Amniotic epithelial cell (primary cell): ENCODE measurements around the gene FZR1.

Source experiments
- DNase-seq: peaks from one replicate; pipeline ENCODE4 v3.0.0-alpha.2; 2010; ENCODE audit warnings: low read depth

Gene FZR1

DNA sequence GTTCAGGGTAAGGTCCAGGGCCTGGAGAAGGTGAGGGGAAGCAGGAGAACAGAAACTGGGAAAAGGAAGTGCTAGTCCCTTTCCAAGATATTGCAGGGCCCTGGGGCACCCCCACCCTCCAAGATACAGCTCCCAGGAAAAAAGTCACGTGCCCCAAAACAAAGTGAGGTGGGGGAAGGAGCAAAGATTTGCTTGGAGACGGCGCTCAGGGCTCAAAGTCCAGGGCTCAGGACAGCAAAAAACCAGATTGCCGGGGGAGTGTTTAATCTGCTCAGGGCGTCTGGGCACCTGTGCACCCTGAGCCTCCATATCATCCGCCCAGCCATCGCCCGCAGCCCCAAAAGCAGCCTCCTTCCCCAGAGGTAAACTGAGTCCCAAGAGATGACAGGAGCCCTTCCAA, 32.1 kb upstream of the FZR1 start:
- DNase-seq, result no peak

DNA sequence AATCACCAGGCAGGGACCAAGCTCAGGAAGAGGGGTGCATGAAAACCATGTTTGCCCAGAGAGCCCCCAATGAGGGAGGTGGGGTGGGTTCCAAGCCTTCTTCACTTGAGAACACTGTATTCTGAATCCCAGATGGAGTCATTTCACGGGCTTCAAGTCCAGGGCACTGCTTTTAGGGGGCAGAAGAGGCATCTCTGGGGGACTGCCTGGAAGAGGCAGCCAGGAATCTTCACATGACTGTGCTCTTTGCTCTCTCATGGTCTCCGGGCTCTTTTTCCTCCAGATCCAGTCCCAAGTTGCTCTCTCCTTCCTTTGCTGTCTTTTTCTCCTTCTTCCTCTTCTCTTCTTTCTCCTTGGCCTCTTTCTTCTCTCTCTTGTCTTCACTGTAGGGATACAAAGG, 31.5 kb upstream of the FZR1 start:
- DNase-seq, result no peak

DNA sequence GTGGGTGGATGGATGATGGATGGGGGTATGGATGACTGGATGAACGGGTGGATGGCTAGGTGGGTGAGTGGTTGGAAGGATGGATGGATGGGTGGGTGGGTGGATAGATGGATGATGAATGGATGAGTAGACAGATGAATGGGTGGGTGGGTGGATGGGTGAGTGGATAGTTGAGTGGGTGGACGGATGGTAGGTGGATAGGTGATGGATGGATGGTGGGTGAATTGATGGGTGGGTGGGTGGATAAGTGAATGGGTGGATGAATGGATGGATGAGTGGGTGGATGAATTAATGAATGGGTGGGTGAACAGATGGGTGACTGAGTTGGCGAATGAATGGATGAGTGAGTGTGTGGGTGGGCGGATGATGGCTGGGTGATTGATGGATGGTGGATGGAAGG, 30.7 kb upstream of the FZR1 start:
- DNase-seq, result no peak

DNA sequence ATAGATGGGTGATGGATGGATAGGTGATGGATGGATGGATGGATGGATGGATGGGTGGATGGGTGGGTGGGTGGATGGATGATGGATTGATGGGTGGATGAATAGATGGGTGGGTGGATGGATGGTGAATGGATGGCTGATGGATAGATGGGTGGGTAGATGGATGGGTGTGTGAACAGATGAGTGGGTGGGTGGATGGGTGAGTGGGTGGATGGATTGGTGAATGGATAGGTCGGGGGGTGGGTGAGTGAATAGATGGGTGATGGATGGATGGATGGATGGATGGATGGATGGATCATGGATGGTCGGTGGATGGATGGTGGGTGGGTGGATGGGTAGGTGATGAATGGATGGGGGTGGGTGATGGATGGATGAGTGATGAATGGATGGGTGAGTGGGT, 29.3 kb upstream of the FZR1 start:
- DNase-seq, result no peak

DNA sequence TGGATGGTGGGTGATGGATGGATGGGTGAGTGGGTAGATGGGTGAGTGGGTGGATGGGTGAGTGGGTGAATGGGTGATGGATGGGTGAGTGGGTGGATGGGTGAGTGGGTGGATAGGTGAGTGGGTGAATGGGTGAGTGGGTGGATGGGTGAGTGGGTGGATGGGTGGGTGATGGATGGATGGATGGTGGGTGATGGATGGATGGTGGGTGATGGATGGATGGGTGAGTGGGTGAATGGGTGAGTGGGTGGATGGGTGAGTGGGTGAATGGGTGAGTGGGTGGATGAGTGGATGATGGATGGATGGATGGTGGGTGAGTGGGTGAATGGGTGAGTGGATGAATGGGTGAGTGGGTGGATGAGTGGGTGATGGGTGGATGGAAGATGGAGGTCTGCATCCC, 28.6 kb upstream of the FZR1 start:
- DNase-seq, result no peak

DNA sequence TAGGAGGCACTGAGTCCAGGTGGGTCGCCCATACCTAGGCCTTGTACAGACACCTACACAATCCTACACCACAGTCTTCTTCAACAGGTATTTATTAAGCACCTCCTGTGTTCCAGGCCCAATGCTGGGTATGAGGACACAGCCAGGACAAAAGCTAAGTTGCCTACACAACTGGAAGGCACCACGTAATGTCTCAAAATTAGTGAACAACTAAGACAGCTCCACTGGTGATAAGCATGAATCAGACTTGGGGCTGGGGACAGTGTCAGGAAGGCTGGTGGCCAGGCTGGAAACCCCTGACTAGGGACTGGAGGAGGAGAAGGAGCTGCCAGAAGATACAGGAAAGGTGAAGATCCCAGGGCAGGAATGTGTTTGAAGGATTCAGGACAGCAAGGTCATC, 28.2 kb upstream of the FZR1 start:
- DNase-seq, result no peak

DNA sequence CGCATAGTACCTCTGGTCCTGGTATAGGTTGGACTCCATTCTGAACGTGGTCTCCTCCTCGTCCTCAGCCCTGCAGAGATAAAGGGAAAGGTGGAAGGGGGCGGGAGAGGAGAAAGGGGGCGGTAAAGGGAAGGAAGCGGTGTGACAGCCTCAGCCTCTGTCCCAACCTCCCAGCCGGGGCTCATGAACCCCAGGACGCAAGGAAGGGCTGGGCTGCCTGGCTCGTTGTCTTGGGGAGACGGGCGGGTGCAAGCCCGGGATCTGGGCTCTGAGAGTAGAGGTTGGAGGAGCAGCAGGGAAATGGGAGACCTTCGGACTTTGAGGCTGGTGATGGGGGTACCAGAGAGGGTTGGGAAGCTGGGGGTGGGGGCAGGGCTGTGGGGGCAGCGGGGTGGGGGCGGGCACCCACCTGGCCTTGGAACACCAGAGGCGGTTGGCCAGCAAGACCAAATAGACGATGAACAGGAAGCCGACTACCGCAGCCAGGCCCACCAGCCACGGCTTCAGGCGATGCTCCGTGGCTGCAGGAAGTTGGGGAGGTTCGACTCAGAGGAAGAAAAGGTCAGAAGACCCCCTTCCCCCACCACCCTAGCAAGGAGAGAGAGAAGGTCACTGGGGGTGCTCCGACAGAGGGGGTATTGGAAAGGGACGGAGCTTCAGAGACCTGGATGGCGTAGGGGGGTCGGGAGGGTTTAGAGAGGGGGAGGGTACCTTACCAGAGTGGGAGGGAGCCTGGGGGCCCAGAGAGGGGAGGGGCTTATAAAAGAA, 27.5 kb upstream of the FZR1 start:
- DNase-seq, result no peak

DNA sequence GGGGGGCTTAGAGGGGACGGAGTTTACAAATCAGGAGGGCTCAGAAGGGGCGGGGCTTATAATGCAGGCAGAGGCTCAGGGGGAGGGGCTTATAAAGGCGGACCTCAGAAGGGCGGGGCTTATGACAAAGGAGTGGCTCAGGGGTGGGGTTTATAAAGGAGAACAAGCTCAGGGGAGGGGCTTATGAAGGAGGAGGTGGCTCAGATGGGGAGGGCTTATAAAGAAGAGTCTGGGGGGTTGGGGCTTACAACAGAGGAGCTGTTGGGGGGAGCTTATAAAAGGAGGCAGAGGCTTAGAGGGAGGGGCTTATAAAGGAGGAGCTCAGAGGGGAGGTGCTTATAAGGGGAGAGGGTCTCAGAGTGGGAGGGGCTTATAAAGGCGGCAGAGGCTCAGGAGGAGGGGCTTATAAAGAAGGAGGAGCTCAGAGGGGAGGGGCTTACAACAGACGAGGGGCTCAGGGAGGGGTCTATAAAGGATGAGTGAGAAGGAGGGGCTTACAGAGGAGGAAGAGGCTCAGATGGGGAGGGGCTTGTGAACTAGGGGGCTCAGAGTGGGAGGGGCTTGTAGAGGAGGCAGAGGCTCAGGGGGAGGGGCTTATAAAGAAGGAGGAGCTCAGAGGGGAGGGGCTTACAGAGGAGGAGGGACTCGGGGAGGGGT, 26.8 kb upstream of the FZR1 start:
- DNase-seq, result no peak

DNA sequence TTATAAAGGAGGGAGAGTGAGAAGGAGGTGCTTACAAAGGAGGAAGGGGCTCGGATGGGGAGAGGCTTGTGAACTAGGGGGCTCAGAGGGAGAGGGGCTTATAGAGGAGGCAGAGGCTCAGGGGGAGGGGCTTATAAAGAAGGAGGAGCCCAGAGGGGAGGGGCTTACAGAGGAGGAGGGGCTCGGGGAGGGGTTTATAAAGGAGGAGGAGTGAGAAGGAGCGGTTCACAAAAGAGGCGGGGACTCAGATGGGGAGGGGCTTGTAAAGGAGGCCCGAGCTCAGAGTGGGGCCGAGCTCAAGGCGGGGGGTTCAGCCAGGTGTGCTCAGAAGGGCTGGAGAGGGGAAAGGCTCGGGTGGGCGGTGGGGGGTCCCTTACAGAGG, 26.3 kb upstream of the FZR1 start:
- no peak for DNase-seq

DNA sequence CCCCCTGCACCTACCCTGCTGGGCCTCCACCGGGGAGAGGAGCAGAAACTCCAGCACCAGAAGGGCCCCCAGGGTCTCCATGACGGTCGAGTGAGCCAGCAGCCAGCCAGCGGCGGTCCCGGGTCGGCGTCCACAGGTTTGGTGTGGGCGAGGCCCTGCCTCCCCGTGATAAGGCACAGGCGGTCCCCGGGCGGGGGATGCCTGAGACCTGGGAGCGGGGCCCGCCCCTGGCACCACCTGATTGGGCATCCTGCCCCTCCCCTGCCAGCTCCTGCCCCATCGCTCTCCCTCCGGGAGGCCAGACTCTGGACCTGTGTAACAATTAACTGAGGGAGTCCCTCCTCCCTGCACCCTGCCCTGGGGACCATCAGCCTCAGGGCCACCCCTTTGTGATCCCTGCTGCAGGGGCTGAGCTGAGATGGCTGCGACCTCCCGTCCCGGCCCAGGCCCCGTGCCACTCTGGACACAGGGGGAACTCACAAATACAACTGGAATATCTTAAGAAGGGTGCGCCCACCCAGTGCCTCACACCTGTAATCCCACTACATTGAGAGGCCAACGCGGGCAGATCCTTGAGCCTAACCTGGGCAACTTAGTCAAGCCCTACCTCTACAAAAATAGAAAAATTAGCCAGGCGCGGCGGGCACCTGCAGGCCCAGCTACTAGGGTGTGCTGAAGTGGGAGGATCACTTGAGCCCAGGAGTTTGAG, 25.6 kb upstream of the FZR1 start, which contains the start of gene SMIM24:
Gene SMIM24 (minus strand): TSS at position 143 of the 709 bp plus-strand sequence. CDS start 62 bp downstream, at position 81.
- no peak for DNase-seq

DNA sequence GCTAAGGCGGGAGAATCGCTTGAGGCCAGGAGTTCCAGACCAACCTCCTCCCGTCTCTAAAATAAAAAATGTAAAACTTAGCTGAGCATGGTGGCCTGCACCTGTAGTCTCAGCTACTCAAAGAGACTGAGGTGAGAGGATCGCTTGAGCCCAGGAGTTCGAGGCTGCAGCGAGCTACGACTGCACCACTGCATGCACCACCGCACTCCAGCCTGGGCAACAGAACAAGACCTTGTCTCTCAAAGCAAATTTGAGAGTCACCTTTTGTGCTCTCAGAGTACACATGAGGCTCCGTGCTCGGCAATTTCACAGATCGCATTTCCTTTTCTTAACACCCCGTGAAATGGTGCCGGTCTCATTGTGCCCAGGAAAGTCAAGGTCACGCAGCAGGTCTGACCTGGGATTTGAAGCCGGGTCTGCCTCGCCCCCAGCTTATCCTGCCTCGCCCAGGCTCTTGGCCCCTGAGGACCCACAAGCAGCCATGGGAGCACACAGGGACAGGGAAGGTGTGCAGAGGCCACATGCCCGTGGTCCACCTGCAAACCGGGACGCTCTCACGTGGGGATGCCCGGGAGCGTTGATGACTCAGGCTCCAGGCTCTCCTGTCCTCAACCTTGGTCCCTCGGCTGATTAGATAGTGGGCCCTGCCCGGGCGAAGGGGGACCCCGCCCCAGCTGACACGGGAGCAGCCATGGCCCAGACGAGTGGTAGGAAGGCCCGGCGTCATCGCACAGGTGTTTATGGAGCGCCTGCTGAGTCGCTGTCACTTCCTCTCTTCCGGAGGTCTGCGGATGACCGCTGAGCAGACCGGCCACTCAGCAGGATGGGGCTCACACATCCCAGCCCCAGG, 24.6 kb upstream of the FZR1 start:
- DNase-seq, result no peak

DNA sequence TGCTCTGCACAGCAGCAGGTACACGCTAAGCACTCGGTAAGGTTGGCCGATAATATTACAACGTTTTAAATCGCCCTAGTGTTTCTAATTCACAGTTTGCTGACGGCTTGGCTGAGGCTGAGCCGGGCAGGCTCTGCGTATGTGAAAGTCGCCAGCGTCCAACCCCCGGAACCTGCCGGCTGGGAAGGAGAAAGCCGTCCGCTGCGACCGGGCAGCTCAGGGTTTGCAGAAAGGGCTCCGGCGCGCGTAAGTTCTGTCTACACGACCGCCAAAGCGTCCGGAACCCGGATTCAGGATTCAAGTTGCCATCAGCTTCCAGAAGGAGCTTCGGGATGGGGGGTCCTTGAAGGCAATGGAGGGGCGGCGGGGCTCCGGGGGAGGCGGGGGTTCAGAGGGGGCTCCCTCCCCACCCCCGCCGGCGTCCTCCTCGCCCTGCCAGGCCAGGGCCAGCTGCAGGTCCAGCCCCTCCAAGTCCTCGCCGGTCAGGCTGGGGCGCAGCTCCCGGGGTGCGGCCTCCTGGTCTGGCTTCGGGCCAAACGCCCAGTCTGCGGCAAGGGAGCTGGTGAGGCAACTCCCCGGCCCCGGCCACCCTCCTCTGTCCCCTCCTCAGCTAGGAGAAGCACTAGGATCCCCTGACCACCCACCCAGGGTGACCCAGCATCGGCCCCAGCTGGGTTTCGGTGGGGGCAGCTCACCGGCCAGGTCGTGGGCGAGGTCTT, 23.4 kb upstream of the FZR1 start:
- DNase-seq, result no peak

DNA sequence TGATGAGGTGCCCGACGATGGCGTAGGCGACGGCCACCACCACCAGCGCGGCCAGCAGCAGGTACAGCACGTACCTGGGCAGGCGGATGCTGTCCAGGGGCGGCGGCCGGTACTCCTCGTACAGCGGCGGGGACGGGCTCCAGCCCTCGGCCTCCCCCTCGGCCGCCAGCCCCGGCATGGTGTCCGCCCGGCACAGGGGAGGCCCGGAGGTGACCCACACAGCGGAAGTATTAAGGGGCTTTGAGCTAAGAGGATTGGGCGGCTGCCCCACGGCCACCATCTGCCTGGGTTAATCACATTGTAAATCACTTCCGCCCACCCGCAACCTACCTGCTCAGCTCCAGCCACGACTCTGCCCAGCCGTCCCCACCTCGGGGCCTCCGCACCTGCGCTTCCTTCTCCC, 22.9 kb upstream of the FZR1 start, which contains the start of gene SMIM44:
Gene SMIM44 (minus strand): TSS at position 216 of the 403 bp plus-strand sequence. CDS start 38 bp downstream, at position 178.
- DNase-seq, result no peak

DNA sequence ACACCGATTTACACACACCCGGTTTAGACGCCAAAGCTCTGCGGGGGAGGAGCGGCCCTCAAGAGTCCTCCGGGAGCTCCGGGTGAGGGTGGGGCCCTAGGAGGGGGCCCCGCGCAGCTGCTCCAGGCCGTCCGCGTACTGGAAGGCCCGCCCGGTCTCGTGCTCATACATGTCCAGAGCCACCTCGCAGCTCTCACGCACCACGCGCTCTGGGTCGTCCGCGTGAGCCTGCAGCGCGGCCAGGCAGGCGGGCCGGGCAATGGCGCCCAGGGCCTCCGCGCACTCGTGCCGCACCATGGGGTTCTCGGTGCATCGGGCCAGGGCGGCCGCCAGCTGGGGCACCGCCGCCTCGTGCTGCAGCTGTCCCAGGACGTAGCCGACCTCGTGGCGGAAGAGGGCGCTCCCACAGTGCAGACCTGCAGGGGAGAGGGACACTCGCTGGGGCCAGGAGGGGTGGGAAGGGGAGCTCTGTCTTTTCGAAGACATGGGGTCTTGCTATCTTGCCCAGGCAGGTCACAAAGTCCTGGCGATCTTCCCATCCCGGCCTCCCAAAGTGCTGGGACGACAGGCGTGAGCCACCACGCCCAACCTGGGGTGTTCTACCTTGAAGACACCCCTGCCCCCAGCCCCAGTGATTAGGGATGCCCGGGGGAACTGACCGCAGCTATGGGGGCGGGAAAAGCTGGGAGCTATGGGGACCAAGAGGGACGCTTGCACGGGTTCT, 14.6 kb upstream of the FZR1 start:
- DNase-seq, result no peak

DNA sequence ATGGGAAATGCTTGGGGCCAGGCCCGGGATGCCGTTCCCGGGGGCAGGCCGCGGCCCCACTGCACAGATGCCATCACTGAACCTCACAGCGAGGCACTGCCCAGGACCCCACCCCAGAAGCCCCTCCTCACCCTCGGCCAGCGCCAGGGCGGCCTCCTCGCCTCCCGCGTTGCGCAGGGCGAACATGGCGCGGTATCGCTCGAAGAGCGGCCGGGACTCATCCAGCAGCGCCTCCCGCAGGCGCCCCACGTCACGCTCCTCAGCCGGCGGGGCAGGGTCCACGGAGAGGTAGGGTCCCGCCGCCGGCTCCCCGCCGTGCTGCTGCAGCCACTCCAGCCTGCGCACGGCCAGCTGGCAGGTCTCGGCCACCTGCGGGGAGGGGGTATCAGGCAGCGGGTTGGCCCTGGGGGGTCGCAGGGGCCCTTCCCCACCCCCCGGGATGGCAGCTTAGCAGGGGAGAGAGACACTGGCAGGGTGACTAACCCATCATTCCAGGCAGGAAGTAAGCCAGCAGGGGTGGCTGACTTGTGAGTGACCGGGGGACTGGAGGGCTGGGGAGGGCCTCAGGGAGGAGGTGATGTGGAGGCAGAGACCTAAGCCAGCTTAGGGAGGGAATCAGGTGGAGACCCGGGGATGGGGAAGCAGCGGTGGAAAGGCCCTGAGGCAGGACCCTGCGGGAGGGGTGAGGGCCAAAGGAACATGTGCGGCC, 13.8 kb upstream of the FZR1 start:
- DNase-seq, result no peak

DNA sequence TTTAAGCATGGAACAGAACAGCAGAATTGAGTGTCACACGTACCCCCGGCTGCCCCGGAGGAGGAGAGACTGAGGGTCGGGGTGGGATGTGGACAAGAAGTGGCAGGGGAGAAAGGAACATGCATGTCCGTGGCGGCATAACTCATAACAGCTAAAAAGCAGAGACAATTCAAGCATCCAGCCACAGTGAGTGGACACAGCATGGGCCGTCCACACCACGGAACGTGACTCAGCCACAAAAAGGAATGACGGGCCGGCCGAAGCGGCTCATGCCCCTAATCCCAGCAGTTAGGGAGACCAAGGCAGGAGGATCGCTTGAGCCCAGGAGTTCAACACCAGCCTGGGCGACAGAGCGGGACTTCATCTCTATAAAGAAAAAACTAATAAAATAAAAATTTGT, 13.2 kb upstream of the FZR1 start:
- DNase-seq, result no peak

DNA sequence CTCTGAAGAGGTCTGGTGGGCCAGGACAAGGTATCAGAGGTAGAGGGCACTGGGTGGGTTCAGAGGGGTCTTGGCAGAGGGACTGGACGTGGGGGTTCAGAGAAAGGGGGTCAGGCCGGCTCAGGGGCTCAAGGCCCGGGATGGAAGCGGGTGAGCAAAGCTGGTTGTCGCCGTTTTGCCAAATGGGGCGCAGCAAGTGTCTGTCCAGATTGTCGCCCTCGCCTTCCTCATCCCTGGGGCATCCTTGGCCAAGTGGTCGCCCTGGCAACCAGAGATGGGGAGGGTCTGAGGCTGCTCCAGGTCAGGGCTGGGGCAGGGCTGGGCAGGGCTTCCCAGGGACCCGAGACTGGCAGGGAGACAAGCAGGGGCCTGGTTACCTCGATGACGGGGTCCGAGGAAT, 12.5 kb upstream of the FZR1 start:
- no peak for DNase-seq

DNA sequence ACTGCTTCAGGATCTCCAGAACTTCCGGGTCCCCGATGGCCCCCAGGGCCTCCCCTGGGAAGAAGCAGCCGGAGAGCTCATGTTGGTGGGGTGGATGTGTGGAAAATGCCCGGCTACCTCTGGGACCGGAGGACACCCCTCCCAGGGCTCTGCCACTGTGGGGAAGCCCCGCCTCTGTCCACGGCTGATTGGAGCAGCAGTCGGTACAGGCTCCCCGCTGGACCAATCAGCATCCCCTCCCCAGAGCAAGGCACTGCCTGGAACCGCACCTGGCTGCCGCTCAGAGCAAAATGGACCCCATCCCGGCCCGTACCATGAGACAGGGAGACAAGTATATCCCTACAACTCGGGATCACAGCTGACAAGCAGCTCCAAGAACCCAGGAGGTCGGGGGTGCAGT, 12.1 kb upstream of the FZR1 start:
- DNase-seq, result peak; percentile 52

DNA sequence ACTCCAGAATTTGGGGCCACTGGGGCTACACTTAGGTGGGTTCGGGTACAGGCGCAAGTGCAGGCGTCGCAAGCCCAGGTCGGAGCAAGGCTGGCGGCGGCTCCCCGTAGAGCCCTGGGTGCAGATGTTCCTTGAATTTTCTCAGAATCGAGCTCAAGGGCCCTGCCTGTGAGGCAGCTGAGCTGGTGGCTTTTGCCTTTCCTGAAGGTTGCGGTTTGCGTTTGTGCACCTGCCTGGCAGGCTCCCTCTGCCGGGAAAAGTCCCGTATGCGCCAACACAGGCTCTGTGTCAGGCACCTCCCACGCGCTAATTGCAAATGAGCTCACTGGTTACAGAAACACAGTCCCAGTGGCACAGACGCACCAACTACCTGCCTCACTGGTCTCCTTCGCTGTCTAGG, 11.6 kb upstream of the FZR1 start:
- DNase-seq, result no peak
